ENCODE measurements around the gene CREBRF.

Gene CREBRF

GRCh38 chr5:173158366-173158765, 102.2 kb downstream of the CREBRF start:
- no peak for DNase-seq (ENCODE audit: low read depth)

GRCh38 chr5:173159256-173159655, 103.1 kb downstream of the CREBRF start:
- DNase-seq (ENCODE audit: low read depth): no peak

- DNase-seq (ENCODE audit: low read depth): no peak
Measured at GRCh38 chr5:173161148-173161547, 105.0 kb downstream of the CREBRF start.

GRCh38 chr5:173163219-173163618, 107.1 kb downstream of the CREBRF start:
- DNase-seq (ENCODE audit: low read depth): no peak

- no peak for DNase-seq (ENCODE audit: low read depth)
Measured at GRCh38 chr5:173165177-173166016, 109.2 kb downstream of the CREBRF start.

GRCh38 chr5:173172166-173172565, 116.0 kb downstream of the CREBRF start:
- DNase-seq (ENCODE audit: low read depth): no peak

- no peak for DNase-seq (ENCODE audit: low read depth)
Measured at GRCh38 chr5:173175523-173175922, 119.4 kb downstream of the CREBRF start.

GRCh38 chr5:173178369-173178910, 122.3 kb downstream of the CREBRF start:
- no peak for DNase-seq (ENCODE audit: low read depth)

- no peak for DNase-seq (ENCODE audit: low read depth)
Measured at GRCh38 chr5:173180331-173180730, 124.2 kb downstream of the CREBRF start.

GRCh38 chr5:173187054-173187743, 131.0 kb downstream of the CREBRF start:
- DNase-seq (ENCODE audit: low read depth): no peak

GRCh38 chr5:173188280-173188679, 132.1 kb downstream of the CREBRF start:
- no peak for DNase-seq (ENCODE audit: low read depth)
